PFSK-1 (cell line): ENCODE results near the gene UGT2A1.

Experiments used
- POLR2AphosphoS5 ChIP-seq: IDR thresholded peaks from 2 replicates; pipeline ENCODE4 v1.6.1; 2012; ENCODE audit warnings: low read depth, mild to moderate bottlenecking, control low read depth, low read length, moderate library complexity
- REST ChIP-seq, 2 experiments: IDR thresholded peaks; 2 replicates each; pipeline versions ENCODE4 v1.6.1 to v1.8.0; 2011 to 2012; ENCODE audit warnings: low read depth in 2 of 2, low read length in 2 of 2, control low read depth in 1 of 2, inconsistent platforms in 1 of 2, mild to moderate bottlenecking in 1 of 2, moderate library complexity in 1 of 2; ENCODE audit not compliant: insufficient read depth in 1 of 2
- SIN3A ChIP-seq: IDR thresholded peaks from 2 replicates; pipeline ENCODE4 v1.6.1; 2012; ENCODE audit warnings: mild to moderate bottlenecking, low read length, moderate library complexity, borderline replicate concordance; ENCODE audit not compliant: insufficient read depth
- TAF1 ChIP-seq: IDR thresholded peaks from 2 replicates; pipeline ENCODE4 v1.6.1; 2012; ENCODE audit warnings: low read length, control low read depth, borderline replicate concordance; ENCODE audit not compliant: insufficient read depth

GRCh38 chr4:69640289-69640688, 12.8 kb downstream of the UGT2A1 start:
- no peak for TF ChIP-seq REST (IDR thresholded peaks at IDR 0.05; ENCODE audit: insufficient read depth in 1 of 2, low read depth in 2 of 2, low read length in 2 of 2)
- TF ChIP-seq POLR2AphosphoS5: no peak
- TF ChIP-seq TAF1: no peak
- TF ChIP-seq SIN3A: no peak
